Coronary artery (tissue), 2 donors: ENCODE data around the gene ATP6V0E2.

Source experiments
- DNase-seq: peaks from one replicate; pipeline ENCODE4 v3.0.0-alpha.2; 2017; ENCODE audit warnings: low spot score
- H3K27ac ChIP-seq, 2 donors: fragments of 200-600 bp; sonication (generic); one replicate each; pipeline ENCODE4 v1.5.1; 2016 to 2019
- H3K4me3 ChIP-seq: fragments of 200-600 bp; sonication (generic); 2 replicates; pipeline ENCODE4 v1.5.1; 2016; ENCODE audit warnings: mild to moderate bottlenecking, moderate library complexity
- TF ChIP-seq, protein P1 (sequence below): fragments of 200-600 bp; sonication (generic); IDR thresholded peaks from one replicate; pipeline ENCODE4 v1.5.1; 2019; ENCODE audit warnings: antibody characterized with exemption

Gene ATP6V0E2

DNA sequence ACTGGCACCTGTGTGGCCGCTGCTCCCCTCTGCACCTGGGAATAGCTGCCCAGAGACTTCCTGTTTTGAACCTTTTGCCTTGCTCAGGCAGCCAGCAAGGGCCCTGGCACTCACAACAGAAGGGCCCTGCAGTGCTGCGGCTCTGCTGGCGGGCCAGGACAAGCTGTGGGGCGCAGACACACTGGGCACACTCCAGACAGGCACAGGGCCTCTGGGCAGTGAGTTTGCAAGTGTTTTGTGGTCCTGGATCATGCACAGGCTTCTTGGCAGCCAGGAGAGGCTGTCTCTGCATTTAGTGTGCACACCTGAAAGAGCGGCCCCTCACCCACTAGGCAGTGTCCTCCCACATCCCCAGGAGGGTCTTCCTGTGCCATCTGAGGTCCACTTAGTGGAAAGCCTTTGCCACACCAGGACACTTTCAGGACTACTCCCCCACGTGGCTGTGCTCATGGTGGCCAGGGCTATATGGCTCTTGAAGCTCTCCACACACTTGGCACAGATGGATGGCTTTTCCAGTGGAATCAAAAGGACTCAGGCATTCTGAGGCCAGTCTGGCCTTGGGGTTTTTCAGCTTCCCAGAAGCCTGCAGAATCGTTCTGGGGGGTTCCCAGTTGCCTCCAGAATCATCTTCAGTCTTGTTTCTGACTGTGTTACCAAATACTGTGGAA lies 5.0 kb upstream of the ATP6V0E2 start:
- no peak overlapping the region for H3K4me3 ChIP-seq
- TF ChIP-seq, protein P1, sequence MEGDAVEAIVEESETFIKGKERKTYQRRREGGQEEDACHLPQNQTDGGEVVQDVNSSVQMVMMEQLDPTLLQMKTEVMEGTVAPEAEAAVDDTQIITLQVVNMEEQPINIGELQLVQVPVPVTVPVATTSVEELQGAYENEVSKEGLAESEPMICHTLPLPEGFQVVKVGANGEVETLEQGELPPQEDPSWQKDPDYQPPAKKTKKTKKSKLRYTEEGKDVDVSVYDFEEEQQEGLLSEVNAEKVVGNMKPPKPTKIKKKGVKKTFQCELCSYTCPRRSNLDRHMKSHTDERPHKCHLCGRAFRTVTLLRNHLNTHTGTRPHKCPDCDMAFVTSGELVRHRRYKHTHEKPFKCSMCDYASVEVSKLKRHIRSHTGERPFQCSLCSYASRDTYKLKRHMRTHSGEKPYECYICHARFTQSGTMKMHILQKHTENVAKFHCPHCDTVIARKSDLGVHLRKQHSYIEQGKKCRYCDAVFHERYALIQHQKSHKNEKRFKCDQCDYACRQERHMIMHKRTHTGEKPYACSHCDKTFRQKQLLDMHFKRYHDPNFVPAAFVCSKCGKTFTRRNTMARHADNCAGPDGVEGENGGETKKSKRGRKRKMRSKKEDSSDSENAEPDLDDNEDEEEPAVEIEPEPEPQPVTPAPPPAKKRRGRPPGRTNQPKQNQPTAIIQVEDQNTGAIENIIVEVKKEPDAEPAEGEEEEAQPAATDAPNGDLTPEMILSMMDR, result no peak
- no peak overlapping the region for H3K27ac ChIP-seq
- peak; percentile 55 for DNase-seq

DNA sequence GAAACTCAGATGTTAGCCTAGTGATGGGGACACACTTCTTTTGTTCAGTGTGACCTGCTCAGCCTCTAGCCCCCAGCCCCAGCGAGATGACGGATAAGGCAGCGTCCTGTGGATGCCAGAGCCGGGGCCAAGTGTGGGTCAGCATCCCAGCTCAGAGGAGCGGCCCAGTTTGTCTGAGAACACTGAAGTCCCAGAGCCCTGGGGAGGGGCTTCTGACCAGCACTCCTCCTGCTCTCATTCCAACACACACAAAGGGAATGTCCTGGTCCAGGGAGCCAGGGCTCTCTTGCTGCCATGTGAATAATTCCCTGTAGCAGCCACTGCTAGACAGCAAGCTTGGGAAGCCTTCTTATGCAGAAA lies 4.5 kb upstream of the ATP6V0E2 start:
- TF ChIP-seq, protein P1, result no peak
- peak; percentile 60 for DNase-seq
- no peak overlapping the region for H3K4me3 ChIP-seq
- no peak overlapping the region for H3K27ac ChIP-seq

DNA sequence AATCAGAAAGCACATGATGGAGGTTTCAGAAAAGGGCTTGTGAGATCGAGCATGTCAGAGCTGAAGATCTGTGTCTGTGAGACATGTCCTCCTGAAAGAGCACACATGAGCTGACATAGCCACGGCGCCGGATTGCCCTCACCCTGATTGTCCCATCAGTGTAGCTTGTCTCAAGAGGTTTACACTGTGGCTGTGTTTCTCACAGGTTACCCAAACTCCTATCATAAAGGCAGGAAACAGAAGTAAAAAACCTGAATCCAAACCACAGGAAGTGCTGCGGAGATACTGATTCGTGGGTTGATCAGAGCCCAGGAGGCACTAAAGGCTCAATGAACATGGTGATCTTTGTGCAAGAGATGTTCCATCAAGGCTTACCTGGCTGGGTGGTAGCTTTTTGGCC lies 3.9 kb upstream of the ATP6V0E2 start:
- no peak overlapping the region for H3K27ac ChIP-seq
- peak; percentile 28 for DNase-seq
- no peak overlapping the region for H3K4me3 ChIP-seq
- TF ChIP-seq, protein P1, result no peak

DNA sequence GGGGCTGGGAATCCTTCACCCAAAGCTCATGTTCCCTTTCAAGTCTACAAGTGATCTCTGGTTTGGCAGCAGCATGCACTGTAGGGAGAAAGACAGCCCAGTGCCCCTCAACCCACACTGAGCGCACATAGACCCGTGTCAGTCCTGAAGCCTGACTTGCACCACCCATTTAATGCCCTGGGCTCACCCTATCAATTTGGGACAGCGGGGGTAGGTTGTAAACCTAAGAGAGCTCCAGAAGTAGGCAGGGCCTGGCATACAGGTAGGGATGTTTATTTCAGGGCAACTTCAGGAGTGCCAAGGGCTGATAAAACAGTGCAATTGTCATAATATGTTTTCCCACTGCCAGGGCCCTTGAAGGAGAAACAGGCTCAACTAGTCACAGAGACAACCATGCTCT lies 3.5 kb upstream of the ATP6V0E2 start:
- no peak for DNase-seq
- no peak overlapping the region for H3K4me3 ChIP-seq
- no peak overlapping the region for H3K27ac ChIP-seq
- TF ChIP-seq, protein P1, result no peak

DNA sequence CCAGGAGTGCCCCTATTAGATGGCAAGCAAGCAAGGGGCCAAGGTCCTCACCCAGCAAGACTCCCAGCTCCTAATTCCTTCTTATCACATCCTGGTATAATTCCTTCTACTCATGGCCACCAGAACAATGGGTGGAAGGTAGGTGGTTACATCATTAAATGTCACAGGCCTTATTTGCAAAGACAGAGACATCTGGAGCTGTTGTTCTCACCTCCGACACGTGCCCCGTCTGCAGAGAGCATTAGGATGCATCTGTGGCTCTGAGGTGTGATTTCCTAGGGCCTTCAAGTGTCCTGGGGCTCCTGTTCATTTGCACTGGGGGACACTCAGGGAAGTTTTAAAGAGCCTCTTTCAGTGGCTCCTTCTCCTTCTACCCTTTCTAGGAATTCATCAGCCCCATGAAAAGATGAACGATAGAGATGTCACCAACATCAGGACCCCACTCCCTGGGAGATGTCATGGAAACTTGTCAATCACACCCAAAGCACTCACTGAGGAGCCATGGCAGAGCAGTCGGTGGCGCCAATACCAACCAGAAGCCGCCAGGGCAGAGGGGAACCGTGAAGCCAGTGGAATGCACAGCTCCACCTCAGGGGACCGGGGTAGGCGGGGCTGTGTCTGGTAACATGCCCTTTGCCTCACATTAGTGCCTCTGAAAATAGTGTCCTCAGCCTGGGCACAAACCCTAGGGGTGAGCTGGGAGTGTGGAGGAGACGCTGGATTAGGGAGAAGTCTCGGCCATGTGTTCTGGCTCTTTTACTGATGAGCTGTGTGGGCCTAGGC lies 2.9 kb upstream of the ATP6V0E2 start:
- Histone ChIP-seq H3K27ac (no peak overlapping the region), H3K4me3 (no peak overlapping the region)
- DNase-seq, result peak; percentile 72
- TF ChIP-seq, protein P1, result no peak

DNA sequence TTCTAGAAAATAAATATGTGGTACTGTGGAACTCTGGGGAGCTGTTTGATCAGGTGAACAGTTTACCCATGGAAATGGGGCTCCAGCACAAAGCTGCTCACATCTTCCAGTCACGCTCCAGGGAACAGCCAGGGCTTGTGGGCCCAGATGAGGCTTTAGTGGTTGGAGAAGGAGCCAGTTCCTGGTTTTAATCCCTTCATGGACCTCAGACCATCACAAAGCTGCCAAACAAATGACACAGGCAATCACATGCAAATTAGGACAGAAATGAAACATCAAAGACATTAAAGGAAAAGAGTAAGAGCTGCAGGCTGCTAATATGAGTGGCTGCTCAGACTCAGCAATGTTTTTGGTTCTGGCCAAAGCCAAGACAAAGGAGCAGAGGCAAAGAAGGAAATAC lies 2.2 kb upstream of the ATP6V0E2 start:
- no peak for DNase-seq
- TF ChIP-seq, protein P1, result no peak
- H3K27ac ChIP-seq, result no peak overlapping the region
- H3K4me3 ChIP-seq, result no peak overlapping the region
